Tongue (tissue), 1 donor: ENCODE data around the gene MYG1. TPM values are rescaled to one million over a fixed set of nuclear protein-coding genes. Genes with fewer than 3 reads are reported as not detected.

Experiments
- total RNA-seq: library from RNA; depleted of rRNA; stranded (reverse); fragments of >200 nt; gene quantifications from one replicate; pipeline ENCODE4 v1.2.3, GENCODE V29; 2014

The MYG1 gene
- total RNA-seq, 1 donor from 2014 or later = 29.5 TPM

Other genes starting within 250 kb of the MYG1 start
- 44.4 TPM for gene TNS2, start 249.6 kb upstream of the MYG1 start, total RNA-seq
- gene SPRYD3, start 220.3 kb upstream of the MYG1 start, total RNA-seq = 30.3 TPM
- gene IGFBP6, start 202.0 kb upstream of the MYG1 start, total RNA-seq = 251 TPM
- not detected for gene SOAT2, start 196.2 kb upstream of the MYG1 start, total RNA-seq
- 16.8 TPM for gene ZNF740, start 119.0 kb upstream of the MYG1 start, total RNA-seq
- gene CSAD, start 118.8 kb upstream of the MYG1 start, total RNA-seq = 22.2 TPM
- gene ITGB7, start 92.4 kb upstream of the MYG1 start, total RNA-seq = 1.2 TPM
- 47.1 TPM for gene RARG, start 67.5 kb upstream of the MYG1 start, total RNA-seq
- gene ESPL1, start 31.4 kb upstream of the MYG1 start, total RNA-seq = 8.9 TPM
- gene PFDN5, start 4.2 kb upstream of the MYG1 start, total RNA-seq = 300 TPM
- 46.0 TPM for gene AAAS, start 21.9 kb downstream of the MYG1 start, total RNA-seq
- gene SP7, start 36.7 kb downstream of the MYG1 start, total RNA-seq = not detected
- 53.1 TPM for gene SP1, start 80.5 kb downstream of the MYG1 start, total RNA-seq
- gene AMHR2, start 124.2 kb downstream of the MYG1 start, total RNA-seq = not detected
- gene PRR13, start 142.0 kb downstream of the MYG1 start, total RNA-seq = 13.0 TPM
- gene PCBP2, start 152.4 kb downstream of the MYG1 start, total RNA-seq = 300 TPM
- 17.3 TPM for gene MAP3K12, start 199.8 kb downstream of the MYG1 start, total RNA-seq
- gene TARBP2, start 201.6 kb downstream of the MYG1 start, total RNA-seq = 16.1 TPM
- not detected for gene NPFF, start 207.8 kb downstream of the MYG1 start, total RNA-seq